ENCODE data around the gene NEU3. TPM values are rescaled to one million over a fixed set of nuclear protein-coding genes. Genes with fewer than 3 reads are reported as not detected.

NEU3 gene
- 5.0 TPM for polyA plus RNA-seq (2013, experiment 1 of 2)
- 4.8 TPM for polyA plus RNA-seq (2013, experiment 2 of 2)

GRCh38 chr11:74988541-74989259 is at the start of gene NEU3:
NEU3 (plus strand) TSS chr11:74988933; CDS start chr11:74989061, 128 bp downstream.
- no peaks in the 10 kb centered on the region for H3K9me3 ChIP-seq (ENCODE audit: control insufficient read depth, low read length)
- H3K4me3 ChIP-seq (ENCODE audit: extremely low read depth, insufficient read depth, low read length, poor library complexity, severe bottlenecking), result peak within 1 kb of the TSS; percentile 74
- H3K27ac ChIP-seq (ENCODE audit: low read depth, low read length, severe bottlenecking), result peak within 1 kb of the TSS; percentile 59
- 0 to 1% methylated on average over 35 to 39 of the region's 46 CpGs for WGBS, 2 experiments (ENCODE audit: insufficient coverage in 2 of 2)
- no peaks in the 10 kb centered on the region for H3K36me3 ChIP-seq (ENCODE audit: control insufficient read depth, insufficient read depth, low read length)
- H3K4me1 ChIP-seq (ENCODE audit: control insufficient read depth, insufficient read depth, low read length, poor library complexity, severe bottlenecking), result no peaks in the 10 kb centered on the region

GRCh38 chr11:74941492-74941891 is 47.2 kb upstream of the NEU3 start:
- peaks cover 7% of the 10 kb centered on the region for H3K4me1 ChIP-seq (ENCODE audit: control insufficient read depth, insufficient read depth, low read length, poor library complexity, severe bottlenecking)
- H3K27ac ChIP-seq (ENCODE audit: low read depth, low read length, severe bottlenecking), result no peak overlapping the region
- H3K9me3 ChIP-seq (ENCODE audit: control insufficient read depth, low read length), result no peaks in the 10 kb centered on the region
- H3K4me3 ChIP-seq (ENCODE audit: extremely low read depth, insufficient read depth, low read length, poor library complexity, severe bottlenecking), result no peak overlapping the region
- H3K36me3 ChIP-seq (ENCODE audit: control insufficient read depth, insufficient read depth, low read length), result peaks cover 14% of the 10 kb centered on the region

- H3K4me1 ChIP-seq (ENCODE audit: control insufficient read depth, insufficient read depth, low read length, poor library complexity, severe bottlenecking), result peaks cover 7% of the 10 kb centered on the region
- H3K36me3 ChIP-seq (ENCODE audit: control insufficient read depth, insufficient read depth, low read length), result peaks cover 12% of the 10 kb centered on the region
- H3K9me3 ChIP-seq (ENCODE audit: control insufficient read depth, low read length), result no peaks in the 10 kb centered on the region
- no peak overlapping the region for H3K4me3 ChIP-seq (ENCODE audit: extremely low read depth, insufficient read depth, low read length, poor library complexity, severe bottlenecking)
- WGBS, 2 experiments (ENCODE audit: insufficient coverage in 2 of 2), result 89 to 95% methylated on average over 5 of the region's 5 CpGs
- H3K27ac ChIP-seq (ENCODE audit: low read depth, low read length, severe bottlenecking), result no peak overlapping the region
Observed at GRCh38 chr11:74942073-74942759, 46.5 kb upstream of the NEU3 start.

- peaks cover 5% of the 10 kb centered on the region for H3K4me1 ChIP-seq (ENCODE audit: control insufficient read depth, insufficient read depth, low read length, poor library complexity, severe bottlenecking)
- 0 to 5% methylated on average over 5 of the region's 9 CpGs for WGBS, 2 experiments (ENCODE audit: insufficient coverage in 2 of 2)
- H3K27ac ChIP-seq (ENCODE audit: low read depth, low read length, severe bottlenecking), result peak overlapping the region; percentile 76
- peaks cover 24% of the 10 kb centered on the region for H3K36me3 ChIP-seq (ENCODE audit: control insufficient read depth, insufficient read depth, low read length)
- H3K4me3 ChIP-seq (ENCODE audit: extremely low read depth, insufficient read depth, low read length, poor library complexity, severe bottlenecking), result peak overlapping the region; percentile 98
- H3K9me3 ChIP-seq (ENCODE audit: control insufficient read depth, low read length), result no peaks in the 10 kb centered on the region
Observed at GRCh38 chr11:74948546-74948897, 40.2 kb upstream of the NEU3 start.

GRCh38 chr11:74948898-74949752 is 39.6 kb upstream of the NEU3 start, which contains the start of the genes SPCS2 and XRRA1:
SPCS2 (plus strand) TSS chr11:74949266; CDS start chr11:74949286, 20 bp downstream.
XRRA1 (minus strand) TSS chr11:74949091; CDS start chr11:74940878, 8,213 bp downstream.
- peaks cover 29% of the 10 kb centered on the region for H3K36me3 ChIP-seq (ENCODE audit: control insufficient read depth, insufficient read depth, low read length)
- H3K4me3 ChIP-seq (ENCODE audit: extremely low read depth, insufficient read depth, low read length, poor library complexity, severe bottlenecking), result peak within 1 kb of the TSS; percentile 98
- H3K27ac ChIP-seq (ENCODE audit: low read depth, low read length, severe bottlenecking), result peak within 1 kb of the TSS; percentile 76
- no peaks in the 10 kb centered on the region for H3K9me3 ChIP-seq (ENCODE audit: control insufficient read depth, low read length)
- H3K4me1 ChIP-seq (ENCODE audit: control insufficient read depth, insufficient read depth, low read length, poor library complexity, severe bottlenecking), result peaks cover 5% of the 10 kb centered on the region
- WGBS, 2 experiments (ENCODE audit: insufficient coverage in 2 of 2), result 0 to 1% methylated on average over 36 to 48 of the region's 67 CpGs

- peak overlapping the region; percentile 98 for H3K4me3 ChIP-seq (ENCODE audit: extremely low read depth, insufficient read depth, low read length, poor library complexity, severe bottlenecking)
- no peaks in the 10 kb centered on the region for H3K9me3 ChIP-seq (ENCODE audit: control insufficient read depth, low read length)
- WGBS, 2 experiments (ENCODE audit: insufficient coverage in 2 of 2), result 0% methylated on average over 1 to 2 of the region's 6 CpGs
- peak overlapping the region; percentile 76 for H3K27ac ChIP-seq (ENCODE audit: low read depth, low read length, severe bottlenecking)
- peaks cover 35% of the 10 kb centered on the region for H3K36me3 ChIP-seq (ENCODE audit: control insufficient read depth, insufficient read depth, low read length)
- H3K4me1 ChIP-seq (ENCODE audit: control insufficient read depth, insufficient read depth, low read length, poor library complexity, severe bottlenecking), result peaks cover 5% of the 10 kb centered on the region
Observed at GRCh38 chr11:74949753-74950137, 39.0 kb upstream of the NEU3 start.

GRCh38 chr11:74950374-74950969 is 38.3 kb upstream of the NEU3 start:
- H3K4me3 ChIP-seq (ENCODE audit: extremely low read depth, insufficient read depth, low read length, poor library complexity, severe bottlenecking), result peak overlapping the region; percentile 98
- peaks cover 5% of the 10 kb centered on the region for H3K4me1 ChIP-seq (ENCODE audit: control insufficient read depth, insufficient read depth, low read length, poor library complexity, severe bottlenecking)
- WGBS, 2 experiments (ENCODE audit: insufficient coverage in 2 of 2), result 90 to 100% methylated on average over 2 of the region's 2 CpGs
- no peaks in the 10 kb centered on the region for H3K9me3 ChIP-seq (ENCODE audit: control insufficient read depth, low read length)
- H3K27ac ChIP-seq (ENCODE audit: low read depth, low read length, severe bottlenecking), result no peak overlapping the region
- peaks cover 38% of the 10 kb centered on the region for H3K36me3 ChIP-seq (ENCODE audit: control insufficient read depth, insufficient read depth, low read length)

- peaks cover 5% of the 10 kb centered on the region for H3K4me1 ChIP-seq (ENCODE audit: control insufficient read depth, insufficient read depth, low read length, poor library complexity, severe bottlenecking)
- H3K4me3 ChIP-seq (ENCODE audit: extremely low read depth, insufficient read depth, low read length, poor library complexity, severe bottlenecking), result no peak overlapping the region
- no peaks in the 10 kb centered on the region for H3K9me3 ChIP-seq (ENCODE audit: control insufficient read depth, low read length)
- no peak overlapping the region for H3K27ac ChIP-seq (ENCODE audit: low read depth, low read length, severe bottlenecking)
- WGBS, 2 experiments (ENCODE audit: insufficient coverage in 2 of 2), result 95 to 96% methylated on average over 7 to 8 of the region's 8 CpGs
- H3K36me3 ChIP-seq (ENCODE audit: control insufficient read depth, insufficient read depth, low read length), result peaks cover 42% of the 10 kb centered on the region
Observed at GRCh38 chr11:74951226-74951625, 37.5 kb upstream of the NEU3 start.

GRCh38 chr11:74952752-74953151 is 36.0 kb upstream of the NEU3 start:
- Histone ChIP-seq H3K9me3 (ENCODE audit: control insufficient read depth, low read length) (no peaks in the 10 kb centered on the region), H3K36me3 (ENCODE audit: control insufficient read depth, insufficient read depth, low read length) (peaks cover 49% of the 10 kb centered on the region), H3K27ac (ENCODE audit: low read depth, low read length, severe bottlenecking) (no peak overlapping the region), H3K4me3 (ENCODE audit: extremely low read depth, insufficient read depth, low read length, poor library complexity, severe bottlenecking) (no peak overlapping the region), H3K4me1 (ENCODE audit: control insufficient read depth, insufficient read depth, low read length, poor library complexity, severe bottlenecking) (peaks cover 5% of the 10 kb centered on the region)
- no CpG with 5 or more reads among the region's 2 CpGs for WGBS, 2 experiments (ENCODE audit: insufficient coverage in 2 of 2)

GRCh38 chr11:74953451-74953850 is 35.3 kb upstream of the NEU3 start:
- no peak overlapping the region for H3K4me3 ChIP-seq (ENCODE audit: extremely low read depth, insufficient read depth, low read length, poor library complexity, severe bottlenecking)
- peaks cover 54% of the 10 kb centered on the region for H3K36me3 ChIP-seq (ENCODE audit: control insufficient read depth, insufficient read depth, low read length)
- H3K4me1 ChIP-seq (ENCODE audit: control insufficient read depth, insufficient read depth, low read length, poor library complexity, severe bottlenecking), result peaks cover 5% of the 10 kb centered on the region
- no peaks in the 10 kb centered on the region for H3K9me3 ChIP-seq (ENCODE audit: control insufficient read depth, low read length)
- H3K27ac ChIP-seq (ENCODE audit: low read depth, low read length, severe bottlenecking), result no peak overlapping the region
- no CpG with 5 or more reads among the region's 5 CpGs for WGBS, 2 experiments (ENCODE audit: insufficient coverage in 2 of 2)

All from mesodermal cell (in vitro differentiated cells).